Fibroblast of lung (primary cell): ENCODE measurements around the gene S100A3. TPM values are rescaled to one million over a fixed set of nuclear protein-coding genes. Genes with fewer than 3 reads are reported as not detected.
A peak's percentile ranks its signal among the peaks of the same experiment; 100 is the strongest.

Experiments used
- DNase-seq, 2 donors: peaks; one replicate each; pipeline versions ENCODE4 v3.0.0 to v3.0.0-alpha.2; 2010; ENCODE audit warnings: low read depth in 2 of 2
- H2AFZ ChIP-seq: 2 replicates; pipeline ENCODE4 v1.5.1; 2012; ENCODE audit warnings: low read length, control low read depth, inconsistent platforms
- H3K27ac ChIP-seq: 2 replicates; pipeline ENCODE4 v1.5.1; 2011; ENCODE audit warnings: low read length, control low read depth; ENCODE audit not compliant: insufficient read depth
- H3K27me3 ChIP-seq: 2 replicates; pipeline ENCODE4 v1.5.1; 2011; ENCODE audit warnings: mild to moderate bottlenecking, low read length; ENCODE audit not compliant: control insufficient read depth, insufficient read depth
- H3K36me3 ChIP-seq: 2 replicates; pipeline ENCODE4 v1.5.1; 2011; ENCODE audit warnings: low read length; ENCODE audit not compliant: control insufficient read depth, insufficient read depth
- H3K4me1 ChIP-seq: 2 replicates; pipeline ENCODE4 v1.5.1; 2011; ENCODE audit warnings: low read length; ENCODE audit not compliant: control insufficient read depth, insufficient read depth; ENCODE audit errors: extremely low read depth
- H3K4me2 ChIP-seq: 2 replicates; pipeline ENCODE4 v1.5.1; 2011; ENCODE audit warnings: low read length, control low read depth; ENCODE audit not compliant: insufficient read depth; ENCODE audit errors: extremely low read depth
- H3K4me3 ChIP-seq, 4 experiments: fragments of 200-600 bp in 1 of 4; sonication (generic) in 1 of 4; replicated peaks in 1 of 4; 2 replicates each; pipeline ENCODE4 v1.5.1; 2011 to 2016; ENCODE audit warnings: low read length in 4 of 4, low read depth in 3 of 4, mild to moderate bottlenecking in 3 of 4, control low read depth in 2 of 4, inconsistent platforms in 1 of 4, mixed read lengths in 1 of 4; ENCODE audit not compliant: insufficient read depth in 1 of 4; ENCODE audit errors: control extremely low read depth in 1 of 4
- H3K79me2 ChIP-seq: 2 replicates; pipeline ENCODE4 v1.5.1; 2012; ENCODE audit warnings: mild to moderate bottlenecking, low read length, inconsistent platforms; ENCODE audit not compliant: control insufficient read depth, insufficient read depth
- H3K9ac ChIP-seq: 2 replicates; pipeline ENCODE4 v1.5.1; 2011; ENCODE audit warnings: mild to moderate bottlenecking, low read length, control low read depth; ENCODE audit not compliant: insufficient read depth
- H3K9me3 ChIP-seq: 2 replicates; pipeline ENCODE4 v1.5.1; 2012; ENCODE audit warnings: low read depth, low read length; ENCODE audit not compliant: control insufficient read depth, insufficient read depth
- H4K20me1 ChIP-seq: 2 replicates; pipeline ENCODE4 v1.5.1; 2011; ENCODE audit warnings: low read length; ENCODE audit not compliant: control insufficient read depth, insufficient read depth; ENCODE audit errors: extremely low read depth
- CTCF ChIP-seq, 2 donors: IDR thresholded peaks in 1 of 2; conservative IDR thresholded peaks in 1 of 2; 1 replicate in 1 of 2; 2 replicates in 1 of 2; pipeline ENCODE4 v1.5.1; 2011 to 2012; ENCODE audit warnings: low read length in 2 of 2, control low read depth in 1 of 2, inconsistent platforms in 1 of 2, low read depth in 1 of 2, mild to moderate bottlenecking in 1 of 2
- EZH2 ChIP-seq: IDR thresholded peaks from 2 replicates; pipeline ENCODE4 v1.5.1; 2012; ENCODE audit warnings: low read length, control low read depth, mild to moderate bottlenecking; ENCODE audit errors: missing control alignments
- polyA plus RNA-seq, 2 donors: library from polyadenylated mRNA; depleted of rRNA in 1 of 2; stranded (reverse) in 1 of 2; unstranded in 1 of 2; fragments of >200 nt; gene quantifications; 2 replicates each; pipeline ENCODE4 v1.2.1, GENCODE V29; 2011 to 2012; ENCODE audit warnings: missing spikeins in 1 of 2
- total RNA-seq: library from RNA; depleted of rRNA; stranded (reverse); fragments of >200 nt; gene quantifications from 2 replicates; pipeline ENCODE4 v1.2.1, GENCODE V29; 2014

S100A3 gene
- total and polyA plus RNA-seq, 2 donors (not counting 1 experiment from before 2014, with no cell fraction given) = 6.8 to 14.8 TPM

- no peak for TF ChIP-seq CTCF (conservative IDR thresholded peaks at IDR 0.05 in 1 of 2, IDR thresholded peaks at IDR 0.05 in 1 of 2; ENCODE audit: low read depth in 1 of 2, low read length in 2 of 2)
- no peak for TF ChIP-seq EZH2
- no peak overlapping the region for H3K27ac ChIP-seq
These were observed 9.5 kb downstream of the S100A3 start for GRCh38 chr1:153539395-153540093.

GRCh38 chr1:153538315-153538821 is 10.7 kb downstream of the S100A3 start:
- no peak overlapping the region for H3K9ac ChIP-seq

More at GRCh38 chr1:153539395-153540093, 9.5 kb downstream of the S100A3 start:
- peaks cover 3% of the 10 kb centered on the region for H3K36me3 ChIP-seq
- no peak overlapping the region for H3K4me2 ChIP-seq
- H3K79me2 ChIP-seq = peaks cover 20% of the 10 kb centered on the region
- H3K4me3 ChIP-seq = no peak overlapping the region
- no peak for DNase-seq
- no peaks in the 10 kb centered on the region for H4K20me1 ChIP-seq
- no peaks in the 10 kb centered on the region for H3K9me3 ChIP-seq
- no peak overlapping the region for H3K9ac ChIP-seq
- H2AFZ ChIP-seq = no peak overlapping the region
- H3K4me1 ChIP-seq = peaks cover 19% of the 10 kb centered on the region
- H3K27me3 ChIP-seq = no peaks in the 10 kb centered on the region

GRCh38 chr1:153537376-153537730 is 11.7 kb downstream of the S100A3 start:
- H3K79me2 ChIP-seq = peaks cover 23% of the 10 kb centered on the region
- H4K20me1 ChIP-seq = no peaks in the 10 kb centered on the region
- no peak overlapping the region for H2AFZ ChIP-seq
- H3K4me1 ChIP-seq = peaks cover 20% of the 10 kb centered on the region
- H3K4me3 ChIP-seq = no peak overlapping the region
- peaks cover 6% of the 10 kb centered on the region for H3K36me3 ChIP-seq
- H3K9ac ChIP-seq = no peak overlapping the region
- H3K4me2 ChIP-seq = no peak overlapping the region
- H3K27me3 ChIP-seq = no peaks in the 10 kb centered on the region
- no peak overlapping the region for H3K27ac ChIP-seq
- no peaks in the 10 kb centered on the region for H3K9me3 ChIP-seq
- DNase-seq = no peak
- TF ChIP-seq CTCF (conservative IDR thresholded peaks at IDR 0.05 in 1 of 2, IDR thresholded peaks at IDR 0.05 in 1 of 2; ENCODE audit: low read depth in 1 of 2, low read length in 2 of 2) (no peak), EZH2 (no peak)

More at GRCh38 chr1:153538315-153538821, 10.7 kb downstream of the S100A3 start:
- H3K4me3 ChIP-seq = no peak overlapping the region
- no peaks in the 10 kb centered on the region for H3K27me3 ChIP-seq
- DNase-seq = peak in 1 of 2 donors; percentile 26
- no peak overlapping the region for H3K27ac ChIP-seq
- peaks cover 18% of the 10 kb centered on the region for H3K4me1 ChIP-seq
- no peaks in the 10 kb centered on the region for H3K9me3 ChIP-seq
- peak overlapping the region; percentile 9 for H3K4me2 ChIP-seq
- H4K20me1 ChIP-seq = no peaks in the 10 kb centered on the region
- peaks cover 23% of the 10 kb centered on the region for H3K79me2 ChIP-seq
- peaks cover 6% of the 10 kb centered on the region for H3K36me3 ChIP-seq
- H2AFZ ChIP-seq = no peak overlapping the region
- TF ChIP-seq EZH2 (no peak), CTCF (conservative IDR thresholded peaks at IDR 0.05 in 1 of 2, IDR thresholded peaks at IDR 0.05 in 1 of 2; ENCODE audit: low read depth in 1 of 2, low read length in 2 of 2) (no peak)
